Activated naive CD4-positive, alpha-beta T cell treated with anti-CD3 and anti-CD28 coated beads for 36 hours (primary cell): Measurements from ENCODE around the gene ADAP1. TPM values are rescaled to one million over a fixed set of nuclear protein-coding genes. Genes with fewer than 3 reads are reported as not detected.

Source experiments
- CTCF ChIA-PET: fragments of 350-600 bp; sonication (Branson Sonifier 250); formaldehyde crosslinking; loops from one replicate; lab custom pipeline; 2021; ENCODE audit warnings: antibody characterized with exemption; lab: Charles Lee
- DNase-seq: peaks from one replicate; pipeline ENCODE4 v3.0.0-alpha.2; 2020
- H3K27ac Mint-ChIP-seq: one replicate; pipeline ENCODE4 v1.8.0; 2021; ENCODE audit warnings: mild to moderate bottlenecking, mixed read lengths
- H3K27me3 Mint-ChIP-seq: one replicate; pipeline ENCODE4 v1.8.0; 2021; ENCODE audit warnings: low read depth, mixed read lengths
- H3K36me3 Mint-ChIP-seq: one replicate; pipeline ENCODE4 v1.8.0; 2021; ENCODE audit warnings: low read depth, mixed read lengths
- H3K4me1 Mint-ChIP-seq: one replicate; pipeline ENCODE4 v1.8.0; 2021; ENCODE audit warnings: low read depth, mixed read lengths
- H3K4me3 Mint-ChIP-seq: one replicate; pipeline ENCODE4 v1.8.0; 2021; ENCODE audit warnings: mild to moderate bottlenecking, moderate library complexity, mixed read lengths
- H3K9me3 Mint-ChIP-seq: one replicate; pipeline ENCODE4 v1.8.0; 2021; ENCODE audit warnings: mixed read lengths
- intact Hi-C: fragments of 100-400 bp; cut with micrococcal nuclease; formaldehyde crosslinking; loops from one replicate; pipeline ENCODE4 v1.15.1; 2023
- total RNA-seq, 2 experiments: library from RNA; stranded (reverse); gene quantifications; one replicate each; pipeline ENCODE4 v1.2.3, GENCODE V29; 2021

ADAP1 gene
- total RNA-seq, 2 experiments from 2014 or later, result 8.0 to 9.9 TPM

- no peaks in the 10 kb centered on the region for H3K9me3 Mint-ChIP-seq
- CTCF ChIA-PET, result no interaction called here
- H3K4me1 Mint-ChIP-seq, result no peaks in the 10 kb centered on the region
- H3K4me3 Mint-ChIP-seq, result no peak overlapping the region
- intact Hi-C loops, result no loop called here
- no peak overlapping the region for H3K27ac Mint-ChIP-seq
- no peak for DNase-seq
- peaks cover 23% of the 10 kb centered on the region for H3K36me3 Mint-ChIP-seq
- no peaks in the 10 kb centered on the region for H3K27me3 Mint-ChIP-seq
Observed at GRCh38 chr7:892648-893593, 61.6 kb downstream of the ADAP1 start.

GRCh38 chr7:891805-892204 lies 62.7 kb downstream of the ADAP1 start:
- CTCF ChIA-PET, result interaction anchor here (0.8 kb wide), 1 partner anchor 16 kb away, joined by 3 read pairs; no protein-coding TSS in a partner anchor
- H3K4me3 Mint-ChIP-seq, result no peak overlapping the region
- H3K27ac Mint-ChIP-seq, result no peak overlapping the region
- intact Hi-C loops, result no loop called here
- H3K4me1 Mint-ChIP-seq, result no peaks in the 10 kb centered on the region
- no peaks in the 10 kb centered on the region for H3K27me3 Mint-ChIP-seq
- no peaks in the 10 kb centered on the region for H3K9me3 Mint-ChIP-seq
- peaks cover 24% of the 10 kb centered on the region for H3K36me3 Mint-ChIP-seq
- DNase-seq, result no peak

- no peak for DNase-seq
- Mint-ChIP-seq H3K27ac (no peak overlapping the region), H3K36me3 (peaks cover 24% of the 10 kb centered on the region), H3K27me3 (no peaks in the 10 kb centered on the region), H3K4me1 (no peaks in the 10 kb centered on the region), H3K4me3 (no peak overlapping the region), H3K9me3 (no peaks in the 10 kb centered on the region)
- intact Hi-C loops, result no loop called here
- CTCF ChIA-PET, result interaction anchor here (0.8 kb wide), 1 partner anchor 17 kb away, joined by 3 read pairs; no protein-coding TSS in a partner anchor
Observed at GRCh38 chr7:891291-891690, 63.2 kb downstream of the ADAP1 start.

GRCh38 chr7:890868-891267 lies 63.6 kb downstream of the ADAP1 start:
- Mint-ChIP-seq H3K4me1 (no peaks in the 10 kb centered on the region), H3K4me3 (no peak overlapping the region), H3K27me3 (no peaks in the 10 kb centered on the region), H3K36me3 (peaks cover 24% of the 10 kb centered on the region), H3K27ac (no peak overlapping the region), H3K9me3 (no peaks in the 10 kb centered on the region)
- intact Hi-C loops, result no loop called here
- DNase-seq, result no peak
- CTCF ChIA-PET, result no interaction called here

GRCh38 chr7:889391-889790 lies 65.1 kb downstream of the ADAP1 start:
- no peaks in the 10 kb centered on the region for H3K9me3 Mint-ChIP-seq
- H3K4me1 Mint-ChIP-seq, result peaks cover 4% of the 10 kb centered on the region
- H3K27ac Mint-ChIP-seq, result no peak overlapping the region
- no peaks in the 10 kb centered on the region for H3K27me3 Mint-ChIP-seq
- CTCF ChIA-PET, result no interaction called here
- intact Hi-C loops, result no loop called here
- H3K4me3 Mint-ChIP-seq, result no peak overlapping the region
- DNase-seq, result no peak
- H3K36me3 Mint-ChIP-seq, result peaks cover 18% of the 10 kb centered on the region

- intact Hi-C loops, result no loop called here
- Mint-ChIP-seq H3K36me3 (peaks cover 18% of the 10 kb centered on the region), H3K9me3 (no peaks in the 10 kb centered on the region), H3K4me1 (peaks cover 5% of the 10 kb centered on the region), H3K27ac (no peak overlapping the region), H3K27me3 (no peaks in the 10 kb centered on the region), H3K4me3 (no peak overlapping the region)
- no peak for DNase-seq
- CTCF ChIA-PET, result no interaction called here
Observed at GRCh38 chr7:889025-889390, 65.5 kb downstream of the ADAP1 start.

GRCh38 chr7:888081-889024 lies 66.1 kb downstream of the ADAP1 start:
- no peaks in the 10 kb centered on the region for H3K27me3 Mint-ChIP-seq
- H3K4me1 Mint-ChIP-seq, result peaks cover 5% of the 10 kb centered on the region
- H3K9me3 Mint-ChIP-seq, result no peaks in the 10 kb centered on the region
- intact Hi-C loops, result no loop called here
- no peak overlapping the region for H3K27ac Mint-ChIP-seq
- DNase-seq, result no peak
- CTCF ChIA-PET, result no interaction called here
- H3K4me3 Mint-ChIP-seq, result no peak overlapping the region
- H3K36me3 Mint-ChIP-seq, result peaks cover 16% of the 10 kb centered on the region

- CTCF ChIA-PET, result no interaction called here
Observed at GRCh38 chr7:887488-887820, 67.0 kb downstream of the ADAP1 start.

GRCh38 chr7:886626-887487 lies 67.6 kb downstream of the ADAP1 start:
- Mint-ChIP-seq H3K36me3 (peaks cover 6% of the 10 kb centered on the region), H3K4me3 (no peak overlapping the region), H3K4me1 (peaks cover 13% of the 10 kb centered on the region), H3K27ac (no peak overlapping the region), H3K27me3 (no peaks in the 10 kb centered on the region), H3K9me3 (no peaks in the 10 kb centered on the region)
- CTCF ChIA-PET, result no interaction called here
- DNase-seq, result no peak
- intact Hi-C loops, result no loop called here

More at GRCh38 chr7:887488-887820, 67.0 kb downstream of the ADAP1 start:
- Mint-ChIP-seq H3K36me3 (peaks cover 8% of the 10 kb centered on the region), H3K4me3 (no peak overlapping the region), H3K27me3 (no peaks in the 10 kb centered on the region), H3K9me3 (no peaks in the 10 kb centered on the region), H3K4me1 (peaks cover 10% of the 10 kb centered on the region), H3K27ac (no peak overlapping the region)
- no peak for DNase-seq
- intact Hi-C loops, result no loop called here

- Mint-ChIP-seq H3K27me3 (no peaks in the 10 kb centered on the region), H3K36me3 (peaks cover 6% of the 10 kb centered on the region), H3K4me1 (peaks cover 15% of the 10 kb centered on the region), H3K4me3 (no peak overlapping the region), H3K9me3 (no peaks in the 10 kb centered on the region), H3K27ac (no peak overlapping the region)
- no peak for DNase-seq
- intact Hi-C loops, result no loop called here
- CTCF ChIA-PET, result no interaction called here
Observed at GRCh38 chr7:885893-886625, 68.4 kb downstream of the ADAP1 start.

- intact Hi-C loops, result no loop called here
- Mint-ChIP-seq H3K27me3 (no peaks in the 10 kb centered on the region), H3K9me3 (no peaks in the 10 kb centered on the region), H3K4me3 (no peak overlapping the region), H3K27ac (no peak overlapping the region), H3K4me1 (peaks cover 19% of the 10 kb centered on the region), H3K36me3 (peaks cover 6% of the 10 kb centered on the region)
- no peak for DNase-seq
- CTCF ChIA-PET, result no interaction called here
Observed at GRCh38 chr7:885261-885892, 69.1 kb downstream of the ADAP1 start.
